Hepatocyte (in vitro differentiated cells): ENCODE measurements around the gene SSR2.

Source experiments
- CTCF ChIP-seq: fragments of 200-600 bp; sonication (generic); IDR thresholded peaks from 2 replicates; pipeline ENCODE4 v1.5.1; 2016; ENCODE audit warnings: antibody characterized with exemption, mild to moderate bottlenecking; ENCODE audit not compliant: poor library complexity
- EZH2 ChIP-seq: fragments of 200-600 bp; sonication (generic); IDR thresholded peaks from 2 replicates; pipeline ENCODE4 v1.6.1; 2016; ENCODE audit warnings: antibody characterized with exemption, mild to moderate bottlenecking, borderline replicate concordance
- EZH2phosphoT487 ChIP-seq: fragments of 200-600 bp; sonication (generic); IDR thresholded peaks from one replicate; pipeline ENCODE4 v1.6.1; 2018; ENCODE audit warnings: antibody characterized with exemption, mild to moderate bottlenecking, low read depth, moderate library complexity; ENCODE audit not compliant: unreplicated experiment, severe bottlenecking

GRCh38 chr1:155990005-155990739, 30.6 kb downstream of the SSR2 start:
- no peak for TF ChIP-seq CTCF
- no peak for TF ChIP-seq EZH2phosphoT487
- TF ChIP-seq EZH2: no peak
